NT2/D1 (cell line): ENCODE results near the gene MRPL38.

Experiments used
- SUZ12 ChIP-seq: IDR thresholded peaks from 2 replicates; pipeline ENCODE4 v1.6.1; 2011; ENCODE audit not compliant: insufficient read length, insufficient read depth; ENCODE audit errors: extremely low read depth
- ZNF274 ChIP-seq: IDR thresholded peaks from 2 replicates; pipeline ENCODE4 v1.6.1; 2011; ENCODE audit warnings: mild to moderate bottlenecking, low read depth, low read length

- TF ChIP-seq ZNF274 (no peak), SUZ12 (no peak)
These were observed 33.0 kb upstream of the MRPL38 start for GRCh38 chr17:75937652-75938051.
